CD4-positive, alpha-beta T cell (primary cell): Measurements from ENCODE around the gene GPR107. TPM values are rescaled to one million over a fixed set of nuclear protein-coding genes. Genes with fewer than 3 reads are reported as not detected.

Source experiments
- ATAC-seq: fragments of 200-7000 bp; cut with Tn5 transposase; one replicate; pipeline ENCODE4 v1.10.0; 2022; ENCODE audit warnings: mild to moderate bottlenecking; ENCODE audit not compliant: poor library complexity
- CTCF ChIA-PET: fragments of 350-600 bp; sonication (Branson Sonifier 250); formaldehyde crosslinking; loops from one replicate; lab custom pipeline; 2021; ENCODE audit warnings: antibody characterized with exemption, inconsistent platforms; lab: Charles Lee
- POLR2A ChIA-PET: fragments of 350-600 bp; sonication (Branson Sonifier 250); formaldehyde crosslinking; loops from one replicate; lab custom pipeline; 2021; ENCODE audit warnings: antibody characterized with exemption, inconsistent platforms; lab: Charles Lee
- DNase-seq, 14 experiments: peaks; one replicate each; pipeline ENCODE4 v3.0.0-alpha.2; 2013 to 2020; ENCODE audit warnings: mixed read lengths in 2 of 14
- H3K27ac ChIP-seq, 2 donors: one replicate each; pipeline versions ENCODE4 v1.5.1 to v1.7.0; 2013; ENCODE audit warnings: low read length in 2 of 2, low read depth in 1 of 2, mild to moderate bottlenecking in 1 of 2
- H3K27me3 ChIP-seq, 2 experiments: 1 replicate in 1 of 2; 2 replicates in 1 of 2; pipeline versions ENCODE4 v1.6.1 to v1.7.0; 2013; ENCODE audit warnings: low read length in 2 of 2, control low read depth in 1 of 2, mild to moderate bottlenecking in 1 of 2, moderate library complexity in 1 of 2; ENCODE audit not compliant: insufficient read depth in 2 of 2, control insufficient read depth in 1 of 2
- H3K36me3 ChIP-seq: one replicate; pipeline ENCODE4 v1.6.1; 2013; ENCODE audit warnings: low read length, control low read depth; ENCODE audit not compliant: insufficient read depth
- H3K4me1 ChIP-seq: one replicate; pipeline ENCODE4 v1.6.1; 2013; ENCODE audit warnings: low read length, control low read depth; ENCODE audit not compliant: insufficient read depth
- H3K4me3 ChIP-seq: one replicate; pipeline ENCODE4 v1.5.1; 2013; ENCODE audit warnings: mild to moderate bottlenecking, low read length, moderate library complexity
- H3K9me3 ChIP-seq, 2 experiments: 1 replicate in 1 of 2; 2 replicates in 1 of 2; pipeline versions ENCODE4 v1.6.1 to v1.7.0; 2013; ENCODE audit warnings: low read length in 2 of 2, mild to moderate bottlenecking in 2 of 2, control low read depth in 1 of 2, moderate library complexity in 1 of 2; ENCODE audit not compliant: control insufficient read depth in 1 of 2, insufficient read depth in 1 of 2
- H3K27ac Mint-ChIP-seq: one replicate; pipeline ENCODE4 v1.8.0; 2020; ENCODE audit warnings: mixed read lengths
- H3K27me3 Mint-ChIP-seq: one replicate; pipeline ENCODE4 v1.8.0; 2021; ENCODE audit warnings: mixed read lengths
- H3K36me3 Mint-ChIP-seq: one replicate; pipeline ENCODE4 v1.8.0; 2021; ENCODE audit warnings: low read depth, mixed read lengths
- H3K4me1 Mint-ChIP-seq: one replicate; pipeline ENCODE4 v1.8.0; 2021; ENCODE audit warnings: low read depth, mixed read lengths
- H3K4me3 Mint-ChIP-seq: one replicate; pipeline ENCODE4 v1.8.0; 2020; ENCODE audit warnings: mild to moderate bottlenecking, mixed read lengths
- H3K9me3 Mint-ChIP-seq: one replicate; pipeline ENCODE4 v1.8.0; 2020; ENCODE audit warnings: mixed read lengths
- intact Hi-C, 2 experiments: fragments of 100-400 bp; cut with DNase I in 1 of 2; cut with micrococcal nuclease in 1 of 2; formaldehyde crosslinking; loops; one replicate each; pipeline versions ENCODE4 v1.15.1 to v1.9.0; 2023 to 2025; cut with DNase I, micrococcal nuclease
- total RNA-seq, 174 experiments: library from RNA in 2 of 174; stranded (reverse) in 2 of 174; gene quantifications; one replicate each; pipeline ENCODE4 v1.2.3 and lab custom pipeline; 2021 to 2026
- TF ChIP-seq, protein P1 (sequence below): fragments of 200-600 bp; IDR thresholded peaks from one replicate; pipeline ENCODE4 v1.8.0; 2022; ENCODE audit warnings: antibody characterized with exemption, mild to moderate bottlenecking

GPR107 gene
- total RNA-seq, 2 experiments from 2014 or later = 18.9 to 19.2 TPM

DNA sequence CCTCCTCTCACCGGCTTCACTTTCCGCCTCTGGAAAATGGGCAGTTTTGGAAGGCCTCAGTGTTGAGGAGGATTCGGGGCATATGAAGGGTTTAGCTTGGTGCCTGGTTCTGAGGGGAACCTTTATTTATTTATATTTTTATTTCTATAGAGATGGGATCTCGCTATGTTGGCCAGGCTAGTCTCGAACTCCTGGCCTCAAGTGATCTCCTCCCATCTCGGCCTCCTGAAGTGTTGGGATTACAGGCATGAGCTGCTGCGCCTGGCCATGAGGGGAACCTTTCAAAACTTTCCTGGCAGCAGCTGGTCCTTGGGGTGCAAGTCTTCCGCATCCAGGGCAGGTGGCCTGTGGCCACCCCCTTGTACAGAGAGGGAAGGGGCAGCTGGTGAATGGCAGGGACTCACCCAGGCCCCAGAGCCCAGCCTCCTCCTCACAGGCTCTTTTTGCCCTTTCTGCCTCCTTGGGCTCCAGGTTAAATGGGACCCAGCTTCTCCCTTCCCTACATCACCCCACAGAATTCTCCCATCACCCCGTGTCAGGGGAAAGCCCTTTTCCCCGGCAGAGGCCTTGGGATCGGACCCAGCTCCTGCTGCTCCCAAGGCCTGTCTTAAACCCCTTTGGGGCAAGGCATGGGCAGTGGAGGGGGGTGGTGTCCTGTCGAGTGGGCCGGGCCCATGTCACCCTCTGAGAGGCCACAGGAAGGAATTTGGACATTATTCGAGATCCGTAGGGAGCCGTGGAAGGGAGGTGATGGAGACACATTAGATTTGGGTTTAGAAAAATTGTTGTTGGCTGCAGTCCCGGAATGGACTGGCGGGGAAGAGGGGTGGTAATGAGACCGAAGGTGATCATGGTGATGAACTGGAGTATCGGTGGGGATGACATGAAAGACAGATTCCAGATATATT lies 124.4 kb downstream of the GPR107 start:
- peaks cover 16% of the 10 kb centered on the region for H3K27me3 Mint-ChIP-seq
- no peaks in the 10 kb centered on the region for H3K36me3 ChIP-seq
- no peak for ATAC-seq

DNA sequence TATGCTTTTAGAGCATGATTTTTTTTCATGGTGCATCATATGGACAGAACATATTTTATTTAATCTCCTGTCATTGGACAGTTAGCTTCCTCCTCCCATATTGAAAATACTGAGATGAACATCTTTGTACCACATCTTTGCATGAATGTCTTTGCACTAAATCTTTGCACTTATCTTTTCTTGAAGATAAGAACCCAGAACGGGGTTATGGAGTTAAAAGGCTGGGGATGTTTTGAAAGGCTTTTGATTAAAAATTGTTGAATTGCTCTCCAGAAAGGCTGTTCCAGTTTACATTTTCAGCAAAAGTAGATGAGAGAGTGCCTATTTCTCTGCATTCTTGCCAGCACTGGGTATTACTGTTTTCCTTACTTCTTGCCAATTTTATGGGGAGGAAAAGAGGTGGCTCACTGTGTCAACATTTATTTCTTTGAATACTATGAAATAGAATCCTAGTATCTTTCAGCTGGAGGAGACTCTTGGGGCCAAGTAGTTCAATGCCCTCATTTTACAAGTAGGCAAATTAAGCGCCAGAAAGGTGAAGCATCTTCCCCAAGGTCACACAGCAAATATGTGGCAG lies 125.7 kb downstream of the GPR107 start:
- Mint-ChIP-seq H3K27me3 (peaks cover 9% of the 10 kb centered on the region), H3K4me3 (no peak overlapping the region), H3K36me3 (no peaks in the 10 kb centered on the region), H3K27ac (no peak overlapping the region), H3K4me1 (peaks cover under 1% of the 10 kb centered on the region), H3K9me3 (no peaks in the 10 kb centered on the region)
- no peaks in the 10 kb centered on the region for H3K36me3 ChIP-seq
- ATAC-seq = no peak
- H3K9me3 ChIP-seq = no peaks in the 10 kb centered on the region
- no peak overlapping the region for H3K27ac ChIP-seq
- H3K4me1 ChIP-seq = no peaks in the 10 kb centered on the region
- ChIA-PET POLR2A (no interaction called here), CTCF (no interaction called here)
- peaks cover 0 to 6% of the 10 kb centered on the region in 2 experiments for H3K27me3 ChIP-seq
- DNase-seq = no peak
- no peak overlapping the region for H3K4me3 ChIP-seq
- intact Hi-C loops = no loop called here
- TF ChIP-seq, protein P1, sequence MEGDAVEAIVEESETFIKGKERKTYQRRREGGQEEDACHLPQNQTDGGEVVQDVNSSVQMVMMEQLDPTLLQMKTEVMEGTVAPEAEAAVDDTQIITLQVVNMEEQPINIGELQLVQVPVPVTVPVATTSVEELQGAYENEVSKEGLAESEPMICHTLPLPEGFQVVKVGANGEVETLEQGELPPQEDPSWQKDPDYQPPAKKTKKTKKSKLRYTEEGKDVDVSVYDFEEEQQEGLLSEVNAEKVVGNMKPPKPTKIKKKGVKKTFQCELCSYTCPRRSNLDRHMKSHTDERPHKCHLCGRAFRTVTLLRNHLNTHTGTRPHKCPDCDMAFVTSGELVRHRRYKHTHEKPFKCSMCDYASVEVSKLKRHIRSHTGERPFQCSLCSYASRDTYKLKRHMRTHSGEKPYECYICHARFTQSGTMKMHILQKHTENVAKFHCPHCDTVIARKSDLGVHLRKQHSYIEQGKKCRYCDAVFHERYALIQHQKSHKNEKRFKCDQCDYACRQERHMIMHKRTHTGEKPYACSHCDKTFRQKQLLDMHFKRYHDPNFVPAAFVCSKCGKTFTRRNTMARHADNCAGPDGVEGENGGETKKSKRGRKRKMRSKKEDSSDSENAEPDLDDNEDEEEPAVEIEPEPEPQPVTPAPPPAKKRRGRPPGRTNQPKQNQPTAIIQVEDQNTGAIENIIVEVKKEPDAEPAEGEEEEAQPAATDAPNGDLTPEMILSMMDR = no peak

More for the DNA sequence above, 124.4 kb downstream of the GPR107 start:
- peaks cover 11 to 18% of the 10 kb centered on the region in 2 experiments for H3K27me3 ChIP-seq
- Mint-ChIP-seq H3K27ac (no peak overlapping the region), H3K9me3 (no peaks in the 10 kb centered on the region), H3K4me1 (peaks cover 6% of the 10 kb centered on the region), H3K4me3 (no peak overlapping the region), H3K36me3 (no peaks in the 10 kb centered on the region)
- intact Hi-C loops = no loop called here
- TF ChIP-seq, protein P1 = no peak
- DNase-seq = no peak
- H3K4me1 ChIP-seq = peaks cover 5% of the 10 kb centered on the region
- H3K4me3 ChIP-seq = no peak overlapping the region
- peaks cover 0 to 2% of the 10 kb centered on the region in 2 experiments for H3K9me3 ChIP-seq
- H3K27ac ChIP-seq = no peak overlapping the region
- ChIA-PET POLR2A (no interaction called here), CTCF (interaction anchor here (1.2 kb wide), 1 partner anchor 71 kb away, joined by 3 read pairs; no protein-coding TSS in a partner anchor)

GRCh38 chr9:130180516-130180915 lies 126.8 kb downstream of the GPR107 start:
- Histone ChIP-seq H3K27ac (no peak overlapping the region), H3K4me1 (no peaks in the 10 kb centered on the region), H3K27me3 (no peaks in the 10 kb centered on the region), H3K9me3 (no peaks in the 10 kb centered on the region), H3K4me3 (no peak overlapping the region), H3K36me3 (no peaks in the 10 kb centered on the region)
- DNase-seq (no peak), ATAC-seq (no peak)
- Mint-ChIP-seq H3K9me3 (no peaks in the 10 kb centered on the region), H3K4me1 (no peaks in the 10 kb centered on the region), H3K27ac (no peak overlapping the region), H3K27me3 (peaks cover 3% of the 10 kb centered on the region), H3K36me3 (no peaks in the 10 kb centered on the region), H3K4me3 (no peak overlapping the region)
- TF ChIP-seq, protein P1 = no peak
- intact Hi-C loops = no loop called here
- ChIA-PET POLR2A (no interaction called here), CTCF (no interaction called here)
